Stimulated activated memory B cell treated with anti-CD40 and anti-IgM and Interleukin-4, amounts not matched to agents 10 μg/mL and 1 μg/mL and 100 μg/mL, for 72 hours (primary cell): Measurements from ENCODE around the gene NOC2L.
A peak's percentile ranks its signal among the peaks of the same experiment; 100 is the strongest.

ENCODE experiments used
- ATAC-seq: fragments of 150-1000 bp; cut with Tn5 transposase; 2 replicates; pipeline ENCODE4 v1.10.0; 2021
- H3K27ac Mint-ChIP-seq: one replicate; pipeline ENCODE4 v1.8.0; 2022; ENCODE audit warnings: mild to moderate bottlenecking, mixed read lengths
- H3K27me3 Mint-ChIP-seq: one replicate; pipeline ENCODE4 v1.8.0; 2022; ENCODE audit warnings: mixed read lengths
- H3K36me3 Mint-ChIP-seq: one replicate; pipeline ENCODE4 v1.8.0; 2022; ENCODE audit warnings: mixed read lengths
- H3K4me1 Mint-ChIP-seq: one replicate; pipeline ENCODE4 v1.8.0; 2022; ENCODE audit warnings: mixed read lengths
- H3K4me3 Mint-ChIP-seq: one replicate; pipeline ENCODE4 v1.8.0; 2022; ENCODE audit warnings: mild to moderate bottlenecking, moderate library complexity, mixed read lengths
- H3K9me3 Mint-ChIP-seq: one replicate; pipeline ENCODE4 v1.8.0; 2022; ENCODE audit warnings: mixed read lengths

The NOC2L gene

DNA sequence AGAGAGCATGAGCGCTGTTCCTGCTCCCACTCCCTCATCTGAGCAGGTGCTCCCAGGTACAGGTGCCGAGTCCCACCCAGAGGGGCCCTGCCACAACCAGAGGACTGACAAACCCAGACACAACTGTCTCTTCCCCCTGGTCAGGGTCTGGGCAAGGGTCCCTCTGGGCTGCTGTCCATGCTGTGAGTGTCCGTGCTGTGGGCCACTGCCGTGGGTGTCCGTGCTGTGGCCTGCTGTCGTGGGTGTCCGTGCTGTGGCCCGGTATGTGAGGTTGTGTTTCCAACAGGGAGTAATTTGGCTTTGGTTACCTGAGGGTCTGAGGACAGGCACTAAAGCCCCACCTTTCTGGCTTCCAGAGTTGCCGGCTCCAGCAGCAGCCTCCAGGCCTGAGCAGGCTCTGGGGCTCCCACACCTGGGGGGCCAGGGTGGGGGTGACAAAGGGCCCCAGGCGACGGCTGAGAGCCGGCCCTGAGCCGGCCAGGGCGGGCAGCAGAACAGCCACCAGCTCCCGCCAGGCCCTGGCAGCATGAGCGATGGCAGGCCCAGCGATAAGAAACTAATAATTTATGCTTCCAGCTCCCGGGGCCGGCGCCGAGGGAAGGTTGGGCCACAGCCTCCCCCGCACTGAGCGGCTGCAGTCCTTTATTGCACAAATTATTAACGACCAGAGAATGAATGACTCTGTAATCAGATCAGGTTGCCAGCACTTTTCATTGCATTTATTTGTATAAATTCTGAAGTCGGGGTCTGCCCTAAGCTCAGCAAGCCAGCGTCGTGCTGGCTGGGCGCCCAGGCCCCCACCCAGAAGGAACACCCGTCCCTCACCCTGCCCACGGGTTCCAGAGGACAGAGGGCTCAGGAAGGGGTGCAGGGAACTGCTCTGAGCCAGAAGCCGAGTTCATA is 42.6 kb downstream of the NOC2L start:
- Mint-ChIP-seq H3K4me1 (peaks cover 17% of the 10 kb centered on the region), H3K9me3 (no peaks in the 10 kb centered on the region), H3K36me3 (no peaks in the 10 kb centered on the region), H3K4me3 (no peak overlapping the region), H3K27ac (no peak overlapping the region), H3K27me3 (peaks cover 100% of the 10 kb centered on the region)
- ATAC-seq = no peak

DNA sequence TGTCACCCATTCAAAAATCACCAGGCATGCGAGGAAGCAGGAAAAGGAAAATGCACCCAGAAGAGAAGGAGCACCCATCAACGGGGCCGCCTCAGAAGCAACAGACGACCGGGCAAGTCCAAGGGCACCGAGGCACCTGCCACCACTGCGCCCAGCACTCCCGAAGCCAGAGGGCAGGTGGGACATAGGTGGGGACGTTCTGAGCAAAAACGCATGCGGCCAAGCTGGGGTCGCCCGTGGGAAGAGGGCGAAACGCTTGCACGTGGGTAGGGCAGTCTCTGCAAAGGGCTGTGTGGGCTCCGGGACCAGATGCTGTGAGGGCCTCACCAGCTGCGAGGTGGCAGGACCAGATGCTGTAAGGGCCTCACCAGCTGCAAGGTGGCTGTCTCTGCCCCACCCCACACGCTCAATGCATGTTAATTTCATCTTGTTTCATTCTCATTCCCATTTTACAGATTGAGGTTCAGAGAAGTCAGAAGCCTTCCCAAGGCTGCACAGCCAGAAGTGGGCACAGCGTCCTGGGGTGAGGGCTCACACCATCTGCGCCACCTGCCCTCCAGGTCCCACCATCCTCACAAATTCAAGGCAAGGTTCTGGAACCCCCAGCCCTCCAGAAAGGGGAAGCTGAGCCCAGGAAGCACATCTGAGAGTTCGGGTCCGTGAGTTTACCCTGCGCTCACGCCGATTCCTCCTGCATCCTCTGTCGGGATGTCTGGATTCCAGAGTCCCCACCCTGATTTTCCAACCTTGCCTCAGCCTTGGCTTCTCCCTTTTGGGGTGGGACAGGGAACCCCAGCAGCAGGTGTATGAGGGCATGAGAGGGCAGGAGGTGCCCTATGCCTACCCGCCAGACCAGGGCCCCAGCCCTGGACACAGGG is 43.5 kb downstream of the NOC2L start:
- Mint-ChIP-seq H3K9me3 (no peaks in the 10 kb centered on the region), H3K36me3 (no peaks in the 10 kb centered on the region), H3K27me3 (peaks cover 100% of the 10 kb centered on the region)

DNA sequence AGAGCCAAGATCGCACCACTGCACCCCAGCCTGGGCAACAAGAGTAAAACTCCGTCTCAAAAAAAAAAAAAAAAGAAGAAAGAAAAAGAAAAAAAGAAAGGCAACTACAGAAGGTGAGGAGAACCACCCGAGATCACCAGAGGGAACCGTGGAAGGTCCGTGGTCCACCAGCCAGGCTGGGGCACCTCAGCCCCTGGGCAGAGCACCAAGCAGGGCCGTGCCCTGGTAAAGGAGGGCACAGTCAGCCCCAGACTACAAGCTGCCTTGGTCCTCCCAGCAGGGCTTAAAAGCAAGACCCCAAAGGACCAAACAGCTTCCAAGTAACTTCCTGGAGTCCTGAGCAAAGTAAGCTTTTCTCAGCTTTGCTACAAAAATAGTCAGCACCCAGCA is 44.2 kb downstream of the NOC2L start:
- no peak for ATAC-seq
- Mint-ChIP-seq H3K36me3 (no peaks in the 10 kb centered on the region), H3K9me3 (no peaks in the 10 kb centered on the region), H3K4me3 (no peak overlapping the region), H3K4me1 (peaks cover 5% of the 10 kb centered on the region), H3K27ac (no peak overlapping the region), H3K27me3 (peaks cover 95% of the 10 kb centered on the region)

More for the DNA sequence above, 43.5 kb downstream of the NOC2L start:
- ATAC-seq = no peak
- Mint-ChIP-seq H3K4me3 (no peak overlapping the region), H3K4me1 (peaks cover 8% of the 10 kb centered on the region), H3K27ac (no peak overlapping the region)

DNA sequence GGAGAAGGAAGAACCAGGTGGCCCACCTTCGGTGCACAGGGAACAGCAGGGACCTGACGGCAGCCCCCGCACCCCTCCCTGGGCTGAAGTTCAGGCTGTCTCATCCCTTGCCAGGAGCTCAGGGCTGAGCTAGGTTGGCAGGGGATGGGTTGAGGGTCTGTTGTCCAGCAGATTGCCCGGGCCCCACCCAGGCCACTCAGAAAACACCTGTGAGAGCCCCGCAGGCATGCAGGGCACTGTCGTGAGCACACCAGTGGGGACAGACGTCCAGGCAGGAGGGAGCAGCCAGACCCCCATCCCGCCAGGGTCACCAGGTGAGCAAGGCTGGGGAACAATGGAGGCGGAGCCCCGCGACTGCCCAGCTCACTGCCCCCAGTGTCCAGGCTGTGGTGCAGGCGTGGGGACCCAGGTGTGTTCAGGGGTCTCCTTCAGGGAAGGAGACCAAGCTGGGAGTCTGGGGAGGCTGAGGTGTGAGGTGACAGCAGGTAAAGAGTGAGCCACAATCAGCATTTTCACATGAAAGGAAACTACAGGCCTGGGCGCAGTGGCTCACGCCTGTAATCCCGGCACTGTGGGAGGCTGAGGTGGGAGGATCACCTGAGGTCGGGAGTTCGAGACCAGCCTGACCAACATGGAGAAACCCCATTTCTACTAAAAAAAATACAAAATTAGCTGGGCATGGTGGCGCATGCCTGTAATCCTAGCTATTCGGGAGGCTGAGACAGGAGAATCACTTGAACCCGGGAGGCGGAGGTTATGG is 44.7 kb downstream of the NOC2L start:
- Mint-ChIP-seq H3K4me3 (no peak overlapping the region), H3K27me3 (peaks cover 89% of the 10 kb centered on the region)
- ATAC-seq = no peak

DNA sequence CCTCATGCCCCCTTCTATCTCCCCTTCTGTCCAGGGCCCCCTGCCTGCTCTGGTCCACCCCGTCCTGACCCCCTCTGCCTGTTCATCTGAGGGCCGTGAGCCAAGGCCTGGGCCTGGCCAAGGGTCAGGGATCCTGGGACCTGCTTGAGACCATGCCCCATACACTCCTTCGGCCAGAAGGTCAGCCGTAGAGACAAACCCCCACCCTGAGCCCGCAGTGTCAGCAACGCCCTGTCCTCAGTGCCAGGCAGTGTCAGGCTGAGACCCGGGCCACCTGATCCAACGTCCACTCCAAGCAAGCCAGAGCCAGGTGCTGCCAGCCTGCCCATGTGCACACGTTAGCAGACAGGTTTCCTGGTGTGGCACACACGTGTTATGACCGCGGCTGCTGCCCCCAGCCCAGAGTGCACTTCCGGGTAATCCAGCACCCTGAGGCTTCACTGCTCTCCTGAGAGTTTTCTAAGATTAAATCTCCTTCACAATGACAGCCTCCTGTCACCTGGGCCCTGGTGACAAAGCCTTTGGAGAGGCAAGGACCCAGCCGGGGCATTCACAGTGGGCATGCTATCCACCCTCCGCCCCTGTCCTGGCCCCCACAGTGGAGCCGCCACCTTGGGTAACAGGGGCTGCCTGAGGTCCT is 45.4 kb downstream of the NOC2L start:
- Mint-ChIP-seq H3K4me3 (no peak overlapping the region), H3K36me3 (no peaks in the 10 kb centered on the region), H3K4me1 (peaks cover 5% of the 10 kb centered on the region), H3K27ac (no peak overlapping the region), H3K27me3 (peaks cover 83% of the 10 kb centered on the region), H3K9me3 (no peaks in the 10 kb centered on the region)
- ATAC-seq = no peak

More for the DNA sequence above, 44.7 kb downstream of the NOC2L start:
- no peaks in the 10 kb centered on the region for H3K9me3 Mint-ChIP-seq
- peaks cover 5% of the 10 kb centered on the region for H3K4me1 Mint-ChIP-seq
- H3K27ac Mint-ChIP-seq = no peak overlapping the region
- no peaks in the 10 kb centered on the region for H3K36me3 Mint-ChIP-seq

DNA sequence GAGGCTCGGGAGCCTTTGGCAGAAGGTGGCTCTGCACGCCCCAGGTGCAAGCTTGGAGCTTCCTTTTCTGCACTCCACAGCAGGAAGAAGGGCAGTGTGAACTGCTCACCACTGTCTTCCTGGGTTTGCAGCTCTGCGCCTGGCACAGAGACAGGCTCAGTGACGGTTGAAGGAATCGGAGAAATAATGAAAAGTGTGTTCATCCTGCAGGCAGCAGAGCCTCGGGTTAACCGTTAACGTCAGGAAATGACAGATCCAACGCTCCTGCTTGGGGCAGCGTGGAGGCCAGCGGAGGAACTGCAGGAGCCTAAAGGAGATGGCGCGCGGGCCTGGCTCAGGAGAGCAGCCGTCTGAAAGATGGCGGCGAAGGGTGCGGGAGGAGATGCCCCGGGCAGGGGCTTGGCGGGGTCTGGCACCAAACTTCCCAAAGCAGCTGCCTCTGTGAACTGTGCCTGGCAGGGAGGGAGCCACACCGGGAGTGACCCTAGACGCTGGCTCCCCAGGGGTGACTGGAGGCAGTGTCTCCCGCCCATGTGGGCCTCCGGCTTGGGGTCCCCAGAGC is 46.2 kb downstream of the NOC2L start:
- no peak overlapping the region for H3K4me3 Mint-ChIP-seq
- no peak overlapping the region for H3K27ac Mint-ChIP-seq
- no peaks in the 10 kb centered on the region for H3K36me3 Mint-ChIP-seq
- peaks cover 83% of the 10 kb centered on the region for H3K27me3 Mint-ChIP-seq
- H3K9me3 Mint-ChIP-seq = no peaks in the 10 kb centered on the region
- ATAC-seq = peak; percentile 3
- peaks cover 5% of the 10 kb centered on the region for H3K4me1 Mint-ChIP-seq

DNA sequence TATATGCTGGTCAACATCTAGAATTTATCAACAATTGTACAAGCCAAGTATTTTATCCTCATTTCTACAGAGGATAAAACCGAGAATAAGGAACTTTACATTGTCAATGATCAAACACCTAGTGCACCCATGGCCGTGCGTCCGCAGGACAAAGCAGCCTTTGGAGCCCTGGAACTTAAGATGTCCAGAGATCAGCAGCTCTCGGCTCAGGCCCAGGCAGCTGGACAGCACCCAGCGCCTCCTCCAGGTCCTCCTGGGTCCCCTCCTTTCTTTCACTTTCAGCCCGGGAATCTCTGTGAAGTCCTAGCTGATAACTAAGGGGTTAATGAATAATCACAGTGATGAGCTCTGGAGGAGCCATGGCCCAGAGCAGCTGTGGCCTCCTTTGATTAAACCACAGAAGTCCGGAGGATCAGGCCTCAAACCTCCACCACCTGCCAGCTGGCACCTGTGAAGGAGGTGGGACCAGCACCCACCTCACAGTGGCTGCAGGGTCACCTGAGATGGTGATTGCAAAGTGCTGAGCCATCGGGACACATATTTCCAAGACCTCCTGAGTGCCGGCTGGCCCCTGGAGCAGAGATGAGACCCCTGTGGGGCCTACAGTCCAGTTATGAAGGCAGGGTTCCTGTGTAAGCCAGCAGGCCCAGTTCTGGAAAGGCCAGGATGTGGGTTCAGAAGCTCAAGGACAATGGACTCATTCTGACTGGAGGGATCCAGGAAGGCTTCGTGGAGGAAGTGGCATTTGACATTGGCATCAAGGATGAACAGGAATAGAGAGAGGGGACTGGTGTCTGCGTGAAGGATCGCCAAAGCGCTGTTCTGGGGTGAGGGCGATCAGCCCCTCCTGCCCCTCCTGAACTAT is 46.9 kb downstream of the NOC2L start:
- Mint-ChIP-seq H3K4me3 (no peak overlapping the region), H3K4me1 (peaks cover 6% of the 10 kb centered on the region), H3K36me3 (no peaks in the 10 kb centered on the region), H3K27me3 (peaks cover 83% of the 10 kb centered on the region), H3K9me3 (no peaks in the 10 kb centered on the region), H3K27ac (no peak overlapping the region)
- ATAC-seq = no peak

DNA sequence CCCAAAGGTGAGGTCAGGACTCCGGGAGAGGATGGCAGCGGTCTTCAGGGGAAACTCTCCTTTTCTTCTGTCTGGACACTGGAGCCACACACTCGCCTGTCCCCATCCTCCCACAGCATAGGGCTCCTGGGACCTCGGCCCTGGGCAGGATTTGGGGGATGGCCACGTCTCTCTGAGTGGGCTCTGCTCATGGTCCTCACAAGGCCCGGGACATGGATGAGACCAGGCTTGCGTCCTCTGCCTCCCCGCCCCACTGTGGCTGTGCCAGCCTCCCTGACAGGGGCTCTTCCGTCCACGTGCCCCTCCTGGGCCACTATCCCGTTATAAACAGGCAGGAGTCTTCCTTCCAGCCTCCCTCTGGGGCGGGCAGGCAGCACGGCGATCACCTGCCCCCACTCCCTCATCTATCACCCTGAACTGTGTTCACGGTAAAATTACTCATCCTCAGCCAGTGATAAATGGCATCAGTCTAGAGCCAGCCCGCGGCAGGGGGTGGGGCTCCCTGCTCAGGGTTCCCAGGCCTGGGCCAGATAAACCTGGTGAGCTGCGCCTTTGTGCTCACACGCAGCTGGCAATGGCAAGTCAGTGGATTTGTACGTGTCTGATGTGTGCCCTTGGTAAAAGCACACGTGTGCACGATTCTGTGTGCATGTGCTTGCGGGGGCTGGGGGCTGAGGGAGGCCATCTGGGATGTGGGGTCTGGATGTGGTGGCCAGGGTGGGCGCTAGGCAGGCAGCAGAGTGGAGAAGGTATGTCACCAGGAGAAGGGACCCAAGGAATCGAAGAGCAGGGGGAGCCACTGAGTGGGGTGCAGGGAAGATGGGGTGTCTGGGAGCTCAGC is 48.0 kb downstream of the NOC2L start:
- H3K4me3 Mint-ChIP-seq = no peak overlapping the region
- no peak overlapping the region for H3K27ac Mint-ChIP-seq
- H3K9me3 Mint-ChIP-seq = no peaks in the 10 kb centered on the region
- peaks cover 16% of the 10 kb centered on the region for H3K4me1 Mint-ChIP-seq
- no peak for ATAC-seq
- peaks cover 83% of the 10 kb centered on the region for H3K27me3 Mint-ChIP-seq
- H3K36me3 Mint-ChIP-seq = no peaks in the 10 kb centered on the region

DNA sequence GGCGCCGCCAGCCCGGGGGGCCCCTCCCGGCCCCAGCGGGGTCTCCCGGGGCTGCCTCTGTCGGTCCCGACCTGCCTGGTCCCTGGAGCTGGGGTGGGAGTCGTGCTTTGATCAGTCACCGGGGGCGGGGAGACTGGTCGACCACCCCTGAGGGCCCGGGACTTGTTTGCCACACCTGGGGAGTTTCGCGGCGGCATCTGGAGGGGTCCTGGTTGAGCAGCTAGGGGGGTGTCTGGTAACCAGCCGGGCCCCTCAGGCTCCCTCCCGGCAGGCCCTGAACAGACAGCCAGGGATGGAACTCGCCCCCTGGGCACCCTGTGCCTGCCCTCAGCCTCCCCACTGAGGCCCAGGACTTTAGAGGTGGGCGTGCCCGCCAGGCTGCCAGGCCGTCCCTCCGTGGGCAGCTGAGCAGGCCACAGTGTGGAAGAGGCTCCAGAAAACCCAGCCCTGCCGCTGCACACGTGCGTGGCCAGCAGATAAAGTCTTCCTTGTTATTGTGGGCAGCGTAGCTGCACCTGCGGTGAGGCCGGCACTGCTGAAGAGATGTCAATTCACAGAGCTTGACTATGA is 48.7 kb downstream of the NOC2L start:
- Mint-ChIP-seq H3K4me1 (peaks cover 21% of the 10 kb centered on the region), H3K27me3 (peaks cover 83% of the 10 kb centered on the region), H3K9me3 (no peaks in the 10 kb centered on the region), H3K27ac (no peak overlapping the region), H3K36me3 (no peaks in the 10 kb centered on the region), H3K4me3 (no peak overlapping the region)
- no peak for ATAC-seq

DNA sequence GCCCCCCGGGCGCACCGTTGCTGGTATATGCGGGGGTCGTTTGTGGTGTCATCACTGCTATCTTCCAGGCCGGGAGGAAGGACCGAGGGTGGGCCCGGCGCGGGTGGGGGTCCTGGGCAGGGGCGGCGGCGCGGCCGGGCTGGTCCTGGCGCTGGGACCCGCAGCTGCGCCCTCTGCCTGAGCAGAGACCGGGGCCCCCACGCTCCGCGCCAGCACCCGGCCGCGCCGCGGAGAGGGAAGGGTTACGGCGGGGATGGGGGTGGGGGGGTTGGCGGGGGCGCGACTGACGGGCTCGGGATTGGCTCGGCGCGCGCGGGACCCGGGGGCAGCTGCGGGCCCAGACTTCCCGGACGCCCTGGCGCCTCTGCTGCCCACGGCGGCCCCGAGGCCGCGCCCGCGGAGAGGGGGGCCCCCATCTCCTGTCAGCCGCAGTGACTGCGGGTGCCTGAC is 49.2 kb downstream of the NOC2L start:
- Mint-ChIP-seq H3K27ac (no peak overlapping the region), H3K4me3 (no peak overlapping the region), H3K27me3 (peaks cover 83% of the 10 kb centered on the region), H3K9me3 (no peaks in the 10 kb centered on the region), H3K36me3 (no peaks in the 10 kb centered on the region), H3K4me1 (peaks cover 26% of the 10 kb centered on the region)
- ATAC-seq = no peak

DNA sequence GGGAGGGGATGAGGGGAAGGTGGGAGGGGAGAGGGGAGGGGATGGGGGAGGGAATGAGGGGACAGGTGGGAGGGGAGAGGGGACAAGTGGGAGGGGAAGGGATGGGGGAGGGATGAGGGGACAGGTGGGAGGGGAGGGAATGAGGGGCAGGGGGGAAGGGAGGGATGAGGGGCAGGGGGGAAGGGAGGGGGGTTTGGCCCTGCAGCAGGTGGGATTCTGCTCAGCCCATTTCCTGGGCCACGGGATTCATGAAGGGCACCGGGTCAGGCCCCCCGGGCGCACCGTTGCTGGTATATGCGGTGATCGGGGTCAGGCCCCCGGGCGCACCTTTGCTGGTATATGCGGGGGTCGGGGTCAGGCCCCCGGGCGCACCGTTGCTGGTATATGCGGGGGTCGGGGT is 50.4 kb downstream of the NOC2L start:
- H3K4me3 Mint-ChIP-seq = no peak overlapping the region
- peaks cover 26% of the 10 kb centered on the region for H3K4me1 Mint-ChIP-seq
- H3K9me3 Mint-ChIP-seq = no peaks in the 10 kb centered on the region
- H3K27me3 Mint-ChIP-seq = peaks cover 73% of the 10 kb centered on the region
- no peaks in the 10 kb centered on the region for H3K36me3 Mint-ChIP-seq
- no peak for ATAC-seq
- no peak overlapping the region for H3K27ac Mint-ChIP-seq

DNA sequence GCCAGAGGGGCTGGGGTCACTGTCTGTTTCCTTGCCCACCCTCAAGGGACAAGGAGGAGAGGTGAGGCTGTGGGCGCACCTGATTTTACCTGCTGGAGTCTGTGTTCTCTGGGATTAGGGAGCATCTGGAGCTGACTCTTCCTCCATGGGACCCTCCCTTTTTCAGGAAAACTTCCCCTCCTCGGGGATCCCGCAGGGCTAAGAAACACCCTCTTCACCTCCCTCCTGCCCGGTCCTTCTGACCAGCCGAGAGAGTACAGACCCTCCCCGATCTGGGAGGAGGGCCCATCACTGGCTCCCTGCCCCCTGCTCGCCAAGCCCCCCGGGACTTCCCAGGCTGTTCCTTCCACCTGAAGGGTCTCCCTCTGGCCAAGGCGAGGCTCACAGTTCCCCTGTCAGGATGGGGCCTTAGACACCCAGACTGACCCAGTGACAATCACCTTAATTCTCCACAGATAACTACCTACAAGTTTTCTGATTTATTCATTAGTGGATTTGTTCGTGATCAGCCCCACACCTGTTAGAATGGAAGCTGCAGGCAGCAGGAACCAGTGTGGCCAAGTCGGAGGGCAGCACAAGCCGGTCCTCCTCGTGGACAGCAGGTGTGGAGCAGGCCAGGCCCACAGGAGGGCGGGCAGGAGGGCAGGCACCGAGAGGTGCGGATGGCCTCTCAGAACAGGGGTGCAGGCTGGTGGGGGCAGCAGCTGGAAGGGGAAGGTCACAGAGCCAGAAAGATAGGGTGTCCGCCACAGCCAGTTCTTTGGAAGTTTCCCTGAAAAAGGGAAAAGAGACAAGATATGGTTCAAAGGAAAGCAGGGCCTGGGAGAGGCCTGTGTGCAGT is 51.2 kb downstream of the NOC2L start:
- no peak overlapping the region for H3K4me3 Mint-ChIP-seq
- no peaks in the 10 kb centered on the region for H3K36me3 Mint-ChIP-seq
- no peak overlapping the region for H3K27ac Mint-ChIP-seq
- ATAC-seq = no peak
- H3K9me3 Mint-ChIP-seq = no peaks in the 10 kb centered on the region
- peaks cover 26% of the 10 kb centered on the region for H3K4me1 Mint-ChIP-seq
- peaks cover 73% of the 10 kb centered on the region for H3K27me3 Mint-ChIP-seq
